NCI-H82 treated with DMSO at 0.1 percent for 48 hours (cell line): ENCODE results near the gene CACNA1A.
"Not testable (repeated sequence)": the region's sequence is repeated elsewhere in the genome, so short reads cannot be mapped to it uniquely, and the experiment has no call there.

ENCODE experiments used
- DNase-seq: peaks from one replicate; lab custom pipeline; 2025; ENCODE audit not compliant: unreplicated experiment; lab: John Stamatoyannopoulos, UW

The CACNA1A gene

DNA sequence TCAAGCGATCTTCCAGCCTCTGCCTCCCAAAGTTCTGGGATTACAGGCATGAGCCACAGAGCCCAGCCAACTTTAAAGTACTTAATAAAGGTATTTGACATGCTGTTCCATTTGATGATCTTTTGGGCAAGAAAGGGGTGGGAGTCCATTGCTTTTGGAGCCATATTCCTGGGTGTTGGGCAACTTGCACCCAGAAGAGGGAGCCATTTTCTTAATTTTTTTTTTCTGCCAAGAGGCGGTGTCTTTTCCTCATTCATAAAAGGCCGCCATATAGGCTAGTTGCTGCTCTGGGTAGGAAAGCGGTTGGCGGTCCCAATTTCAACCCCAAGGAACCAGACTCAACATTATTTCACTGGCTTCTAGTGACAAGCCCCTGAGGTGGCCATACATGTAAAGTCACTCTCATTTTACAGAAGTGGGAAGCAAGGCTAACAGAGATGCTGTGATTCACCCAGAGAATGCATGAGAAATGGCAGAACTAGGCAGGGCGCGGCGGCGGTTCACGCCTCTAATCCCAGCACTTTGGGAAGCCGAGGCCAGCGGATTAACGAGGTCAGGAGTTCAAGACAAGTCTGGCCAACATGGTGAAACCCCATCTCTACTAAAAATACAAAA is 139.6 kb downstream of the CACNA1A start:
- DNase-seq, result peak; percentile 10

DNA sequence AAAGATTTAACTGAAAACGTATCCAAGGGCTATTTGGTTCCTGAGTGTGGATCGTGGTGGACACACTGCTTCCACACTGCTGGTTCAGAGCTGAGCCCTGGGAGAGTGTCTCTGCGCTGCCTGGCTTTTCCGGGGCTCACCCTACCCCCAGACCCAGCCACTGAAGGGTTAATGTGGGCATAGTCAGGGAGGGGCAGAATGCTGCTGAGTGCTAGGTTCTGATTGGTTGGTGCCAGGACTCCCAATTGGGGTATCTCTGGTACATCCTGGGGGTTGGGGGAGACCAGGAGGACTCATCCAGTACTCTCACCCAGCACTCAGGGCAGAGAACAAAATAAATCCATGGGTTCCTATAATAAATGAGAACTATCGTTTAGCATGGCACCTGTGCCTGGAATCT is 142.3 kb downstream of the CACNA1A start:
- DNase-seq, result no peak

DNA sequence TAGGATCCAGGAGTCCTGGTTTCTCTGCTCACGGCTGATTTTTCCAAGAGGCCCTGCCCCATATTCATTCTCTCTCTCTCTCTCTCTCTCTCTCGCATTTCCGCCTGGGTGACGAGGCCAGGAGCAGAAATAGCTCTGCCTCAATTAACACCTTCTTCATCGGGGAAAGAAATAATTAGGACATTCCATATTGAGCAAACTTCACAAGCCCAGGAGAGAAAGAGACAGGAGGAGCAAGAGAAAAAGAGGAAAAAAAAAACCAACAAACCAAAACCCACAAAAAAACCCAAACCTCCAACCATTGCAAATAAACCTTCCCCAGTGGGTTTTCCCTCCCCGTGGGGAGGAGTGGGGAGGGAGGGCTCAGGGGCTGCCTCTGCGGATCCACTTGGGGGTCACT is 143.0 kb downstream of the CACNA1A start:
- no peak for DNase-seq

DNA sequence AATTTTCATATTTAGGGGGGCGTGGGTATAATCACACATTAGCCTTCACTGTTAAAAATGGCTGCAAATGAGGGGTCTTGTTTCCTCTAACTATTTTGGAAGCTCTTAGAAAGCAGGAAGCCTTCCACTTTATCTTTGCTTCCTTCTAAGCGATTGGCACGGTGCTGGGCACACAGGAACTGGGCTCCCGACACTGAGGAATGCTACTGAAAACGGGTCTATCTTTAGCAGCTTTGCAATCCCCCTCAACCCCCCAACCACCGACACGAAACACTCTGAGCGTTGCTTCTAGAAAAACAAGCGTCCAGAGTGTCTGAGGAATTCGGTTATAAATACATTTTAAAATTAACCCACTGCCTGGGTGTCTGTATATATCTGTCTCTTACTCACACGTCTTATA is 143.6 kb downstream of the CACNA1A start:
- no peak for DNase-seq

DNA sequence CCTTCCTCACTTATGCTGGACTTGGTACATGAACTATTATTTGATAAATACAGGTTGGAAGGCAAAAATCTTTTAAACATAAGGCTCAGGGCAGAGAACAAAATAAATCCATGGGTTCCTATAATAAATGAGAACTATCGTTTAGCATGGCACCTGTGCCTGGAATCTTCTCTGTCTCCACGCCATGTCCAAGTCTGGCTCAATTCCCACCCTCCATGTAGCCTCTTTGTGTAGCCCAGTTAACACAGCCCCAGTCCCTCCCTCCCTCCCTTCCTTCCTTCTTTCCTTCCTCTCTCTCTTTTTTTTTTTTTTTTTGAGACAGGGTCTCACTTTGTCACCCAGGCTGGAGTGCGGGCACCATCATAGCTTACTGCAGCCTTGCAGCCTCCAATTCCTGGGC is 144.6 kb downstream of the CACNA1A start:
- not testable (repeated sequence) for DNase-seq

DNA sequence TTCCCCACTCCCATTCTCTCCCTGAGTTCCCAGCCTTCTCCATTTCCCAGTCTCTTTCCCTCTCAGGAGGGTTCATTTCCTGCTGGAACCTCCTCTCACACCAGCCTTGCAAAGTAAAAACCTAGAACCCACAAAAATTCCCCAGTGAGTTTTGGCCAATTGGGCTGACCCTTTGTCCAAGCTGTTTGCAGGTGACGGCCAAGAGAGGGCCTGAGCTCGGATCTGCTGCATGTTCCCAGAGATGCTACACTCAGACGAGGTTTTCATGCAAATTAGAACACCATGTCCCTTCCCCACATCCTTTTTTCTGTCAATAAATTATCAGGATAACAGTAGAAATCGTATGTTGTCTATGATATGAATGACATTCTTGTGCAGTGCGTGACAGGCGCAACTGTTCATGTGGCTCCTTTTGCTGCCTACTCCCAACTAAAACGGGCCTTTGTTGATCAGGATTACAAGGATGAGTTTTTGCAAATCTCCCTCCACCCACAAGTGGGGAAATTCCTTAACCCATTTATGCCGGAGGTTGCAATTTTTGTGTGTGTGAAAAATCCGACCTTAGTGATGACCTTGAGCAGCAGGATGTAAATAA is 149.5 kb downstream of the CACNA1A start:
- DNase-seq, result no peak

DNA sequence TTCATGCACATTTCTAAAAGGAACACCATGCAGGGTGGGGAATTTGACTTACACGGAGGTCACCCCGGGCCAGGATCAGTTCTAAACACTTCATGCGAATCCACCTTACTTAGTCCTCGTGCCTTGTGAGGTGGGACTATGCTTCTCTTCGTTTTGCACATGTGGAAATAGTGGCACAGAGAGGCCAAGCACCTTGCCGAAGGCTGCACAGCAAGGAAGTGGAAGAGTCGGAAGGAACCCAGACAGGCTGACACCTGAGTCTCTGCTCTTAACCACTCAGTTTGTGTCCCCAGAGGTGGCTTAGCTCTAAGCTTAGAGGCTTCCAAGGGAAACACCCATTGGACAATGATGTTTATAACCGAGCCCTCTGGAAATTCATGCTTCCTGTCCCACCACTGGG is 150.1 kb downstream of the CACNA1A start:
- no peak for DNase-seq

DNA sequence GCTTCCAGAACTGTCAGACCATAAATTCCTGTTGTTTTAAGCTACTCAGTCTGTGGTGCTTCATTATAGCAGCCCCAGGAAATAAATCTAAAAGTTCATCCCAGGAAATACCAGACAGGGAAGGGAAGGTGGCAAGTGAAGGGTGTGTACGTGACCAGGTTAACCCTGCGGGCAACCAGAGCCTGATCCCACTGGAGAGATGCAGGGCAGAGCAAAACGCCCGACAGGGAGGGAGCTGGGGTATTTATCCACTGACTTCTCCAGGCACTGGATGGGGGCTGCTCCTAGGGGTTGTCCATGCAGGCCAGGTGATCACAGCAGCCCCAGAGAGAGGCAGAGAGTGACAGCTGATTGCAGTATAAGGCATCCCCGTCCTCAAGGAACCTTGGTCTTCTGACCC is 150.9 kb downstream of the CACNA1A start:
- DNase-seq, result no peak

DNA sequence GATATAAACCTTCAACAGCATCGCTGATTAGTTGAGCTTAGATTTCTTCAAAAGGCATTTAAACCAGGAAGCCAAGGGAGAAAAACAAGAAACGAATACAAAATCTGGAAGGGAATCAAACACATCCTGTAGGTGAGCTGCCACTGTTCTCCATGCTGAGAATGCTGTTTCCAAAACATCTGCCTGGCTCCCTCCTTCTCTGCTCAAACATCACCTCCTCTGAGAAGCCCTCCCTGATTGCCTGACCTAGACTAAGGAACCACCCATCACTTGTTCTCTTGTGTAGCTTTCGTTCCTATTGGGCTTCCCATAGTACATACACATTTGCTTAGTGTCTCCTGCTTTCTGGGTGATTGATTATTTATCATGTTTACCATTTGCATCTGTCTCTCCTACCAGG is 152.7 kb downstream of the CACNA1A start:
- no peak for DNase-seq

DNA sequence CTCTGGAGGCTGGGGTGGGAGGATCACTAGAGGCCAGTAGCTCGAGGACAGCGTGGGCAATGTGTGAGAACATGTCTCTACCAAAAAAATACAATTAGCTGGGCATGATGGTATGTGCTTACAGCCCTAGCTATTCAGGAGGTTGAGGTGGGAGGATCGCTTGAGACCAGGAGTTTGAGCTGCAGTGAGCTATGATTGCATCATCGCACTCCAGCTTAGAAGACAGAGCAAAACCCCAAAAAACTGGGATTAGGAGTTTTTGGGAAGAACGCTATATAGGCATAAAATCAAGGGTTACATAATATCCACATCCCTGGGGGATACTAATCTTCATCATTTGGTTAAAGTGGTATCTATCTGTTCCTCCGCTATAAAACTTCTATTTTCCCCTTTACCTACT is 155.5 kb downstream of the CACNA1A start:
- DNase-seq, result no peak

DNA sequence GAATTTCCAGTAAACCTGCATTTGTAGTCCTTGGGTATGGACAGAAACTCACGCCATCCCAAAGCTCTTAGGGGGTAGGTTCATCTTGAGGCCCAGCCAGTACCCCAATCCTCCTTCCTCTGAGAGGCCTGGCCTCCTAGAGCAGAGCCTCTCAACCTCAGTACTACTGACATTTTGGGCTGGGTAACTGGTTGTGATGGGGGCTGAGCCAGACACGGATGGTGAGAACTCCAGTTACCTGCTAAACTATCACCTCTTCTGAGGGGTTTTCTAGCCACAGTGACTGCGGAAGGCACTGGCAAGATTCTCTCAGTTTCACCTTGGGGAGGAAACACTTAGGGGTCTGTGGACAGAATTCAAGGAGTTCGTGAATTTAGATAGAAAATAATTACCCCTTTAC is 156.2 kb downstream of the CACNA1A start:
- no peak for DNase-seq

DNA sequence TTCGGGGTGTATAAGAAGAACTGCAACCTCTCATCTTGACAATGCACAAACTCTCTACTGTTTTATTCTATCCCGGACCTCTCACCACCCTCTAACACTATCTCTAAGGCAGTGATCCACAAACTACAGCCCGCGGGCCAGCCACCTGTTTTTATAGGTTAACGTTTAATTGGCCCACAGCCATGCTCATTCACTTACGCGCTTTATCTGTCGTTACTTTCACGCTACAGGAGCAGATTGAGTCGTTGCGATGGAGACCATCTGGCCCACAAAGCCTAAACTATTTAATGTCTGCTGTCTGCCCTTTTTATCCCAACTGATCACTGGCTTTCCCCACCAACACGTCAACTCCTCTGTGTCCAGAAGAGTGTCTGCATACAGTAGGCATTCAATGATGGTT is 158.9 kb downstream of the CACNA1A start:
- DNase-seq, result no peak

DNA sequence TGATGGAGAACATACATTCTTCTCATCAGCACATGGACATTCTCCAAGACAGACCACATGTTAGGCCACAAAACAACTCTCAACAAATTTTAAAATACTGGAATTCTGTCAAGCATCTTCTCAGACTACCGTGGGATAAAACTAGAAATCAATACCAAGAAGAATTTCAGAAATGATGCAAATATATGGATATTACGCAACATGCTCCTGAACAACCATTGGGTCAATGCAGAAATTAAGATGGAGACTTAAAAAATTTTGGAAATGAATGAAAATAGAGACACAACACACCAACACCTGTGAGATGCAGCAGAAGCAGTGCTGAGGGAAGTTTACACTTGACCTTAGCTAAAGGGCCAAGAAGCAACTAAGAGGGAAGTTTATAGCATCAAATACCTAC is 162.8 kb downstream of the CACNA1A start:
- DNase-seq, result no peak

DNA sequence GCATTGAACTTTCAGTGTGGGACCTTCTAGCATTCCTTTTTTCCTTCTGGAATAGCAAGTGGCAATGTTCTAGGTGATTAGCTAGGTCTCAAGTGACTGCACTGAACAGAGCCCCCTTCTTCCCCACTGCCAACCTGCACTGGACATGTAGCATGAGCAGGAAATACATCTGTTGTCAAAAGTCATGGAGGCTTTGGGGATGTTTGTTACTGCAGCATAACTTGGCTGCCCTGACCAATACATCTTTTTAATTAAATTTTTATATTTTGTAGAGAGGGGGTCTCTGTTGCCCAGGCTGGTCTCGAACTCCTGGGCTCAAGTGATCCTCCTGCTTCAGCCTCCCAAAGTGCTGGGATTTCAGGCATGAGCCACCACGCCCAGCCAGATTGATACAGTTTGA is 163.6 kb downstream of the CACNA1A start:
- DNase-seq, result no peak

DNA sequence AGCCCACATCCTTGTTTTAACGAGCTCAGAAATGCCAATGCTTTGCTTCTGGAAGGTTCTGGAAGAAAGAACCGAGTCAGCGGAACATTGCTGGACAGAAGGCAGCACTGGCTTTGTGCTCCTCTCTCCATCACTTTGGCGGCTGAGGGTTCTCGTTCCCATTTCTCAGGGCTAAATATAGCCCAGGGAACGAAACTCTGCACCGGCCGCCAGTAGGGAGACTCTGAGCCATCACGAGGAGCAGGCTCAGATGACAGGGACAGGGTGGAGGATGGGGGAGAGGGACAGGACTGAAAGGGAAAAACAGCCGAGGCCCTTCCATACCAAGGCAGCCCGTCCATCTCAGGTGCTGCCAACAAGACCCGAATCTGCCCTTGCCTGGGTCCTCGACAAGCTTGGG is 166.4 kb downstream of the CACNA1A start:
- no peak for DNase-seq

DNA sequence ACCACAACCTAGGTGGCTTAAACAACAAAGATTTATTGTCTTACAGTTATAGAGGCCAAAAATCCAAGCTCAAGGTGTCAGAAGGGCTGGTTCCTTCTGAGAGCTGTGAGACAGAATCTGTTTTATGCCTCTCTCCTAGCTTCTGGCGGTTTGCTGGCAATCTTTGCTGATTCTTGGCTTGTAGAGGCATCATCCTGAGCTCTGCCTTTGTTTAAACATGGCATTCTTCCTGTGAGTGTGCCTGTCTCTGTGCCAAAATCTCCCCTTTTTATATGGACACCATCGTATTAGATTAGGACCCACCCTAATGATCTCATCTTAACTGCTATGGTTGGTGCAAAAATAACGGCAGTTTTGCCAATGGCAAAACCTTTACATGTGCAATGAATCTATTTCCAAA is 169.1 kb downstream of the CACNA1A start:
- no peak for DNase-seq

DNA sequence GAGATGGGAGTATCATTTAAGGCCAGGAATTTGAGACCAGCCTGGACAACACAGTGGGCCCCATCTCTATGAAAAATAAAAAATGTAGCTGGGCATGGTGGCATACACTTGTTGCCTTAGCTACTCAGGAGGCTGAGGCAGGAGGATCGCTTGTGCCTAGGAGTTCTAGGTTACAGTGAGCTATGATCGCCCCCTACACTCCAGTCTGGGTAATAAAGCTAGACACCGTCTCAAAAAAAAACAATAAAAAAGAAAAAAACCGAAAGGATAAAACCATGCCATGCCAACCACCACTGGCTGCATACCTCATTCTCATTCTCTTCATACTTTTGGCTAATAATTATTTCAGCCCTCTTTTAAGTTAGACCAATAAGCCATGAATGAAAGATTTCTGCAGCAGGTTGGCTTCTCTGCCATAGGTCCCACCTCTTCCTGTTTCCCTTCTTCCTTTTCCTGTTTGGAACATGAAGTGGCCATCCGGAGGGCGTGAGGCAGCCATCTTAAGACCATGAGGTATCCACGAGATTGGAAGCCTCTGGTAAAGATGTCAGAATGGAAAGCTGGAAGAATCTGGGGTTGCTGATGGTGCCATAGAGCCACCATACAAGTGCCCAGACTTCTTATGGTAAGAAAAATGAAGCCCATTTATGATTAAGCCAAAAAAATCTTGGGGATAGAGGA is 171.3 kb downstream of the CACNA1A start:
- DNase-seq, result no peak

DNA sequence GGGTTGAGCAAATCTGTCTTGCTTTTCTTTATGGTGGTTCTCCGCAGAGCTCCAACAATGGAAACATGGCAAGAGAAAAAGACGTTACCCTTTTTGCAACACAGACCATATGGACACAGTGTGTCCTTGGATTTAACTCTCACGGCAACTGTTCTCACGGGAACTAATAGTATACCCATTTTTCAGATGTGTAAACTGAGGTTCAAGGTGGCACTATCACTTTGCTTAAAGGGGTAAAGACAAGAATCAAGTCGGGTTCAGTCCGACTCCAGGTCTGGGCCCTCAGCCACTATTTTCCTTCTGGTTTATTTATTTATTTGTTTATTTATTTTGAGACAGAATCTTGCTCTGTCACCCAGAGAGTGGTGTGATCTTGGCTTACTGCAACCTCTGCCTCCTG is 176.0 kb downstream of the CACNA1A start:
- DNase-seq, result no peak

DNA sequence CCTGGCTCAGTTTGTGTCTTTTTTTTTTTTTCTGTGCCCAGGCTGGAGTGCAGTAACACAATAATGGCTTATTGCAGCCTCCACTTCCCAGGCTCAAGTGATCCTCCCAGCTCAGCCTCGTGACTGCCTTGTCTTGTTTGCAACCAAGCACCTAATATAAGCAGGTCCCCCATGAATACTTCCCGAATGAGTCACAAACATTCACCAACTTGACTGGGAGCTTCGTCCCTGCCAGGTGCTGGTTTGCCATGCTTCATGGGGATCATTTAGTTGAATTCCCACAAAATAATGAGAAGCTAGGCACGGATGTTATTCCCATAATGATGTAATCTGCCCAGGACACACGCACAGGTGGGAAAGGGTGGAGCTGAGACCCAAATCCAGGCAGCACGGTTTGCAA is 176.5 kb downstream of the CACNA1A start:
- no peak for DNase-seq

DNA sequence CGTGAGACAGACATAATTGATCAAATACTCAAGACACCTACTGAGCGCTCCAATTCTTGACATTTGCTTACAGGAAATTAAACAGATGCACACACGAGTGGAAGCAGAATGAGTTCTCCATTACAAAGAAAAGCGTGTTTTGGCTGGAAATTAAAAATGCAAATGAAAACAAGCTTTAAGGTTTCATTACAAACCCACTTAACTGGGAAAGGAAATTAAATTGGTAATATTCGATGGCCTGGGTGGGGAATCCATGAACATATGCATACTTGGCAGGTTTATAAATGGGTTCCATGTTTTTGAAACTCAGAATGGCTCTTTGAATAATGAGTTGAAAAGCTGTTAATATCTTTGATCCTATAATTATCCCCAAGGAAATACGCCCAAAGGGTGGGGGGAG is 178.0 kb downstream of the CACNA1A start:
- no peak for DNase-seq

DNA sequence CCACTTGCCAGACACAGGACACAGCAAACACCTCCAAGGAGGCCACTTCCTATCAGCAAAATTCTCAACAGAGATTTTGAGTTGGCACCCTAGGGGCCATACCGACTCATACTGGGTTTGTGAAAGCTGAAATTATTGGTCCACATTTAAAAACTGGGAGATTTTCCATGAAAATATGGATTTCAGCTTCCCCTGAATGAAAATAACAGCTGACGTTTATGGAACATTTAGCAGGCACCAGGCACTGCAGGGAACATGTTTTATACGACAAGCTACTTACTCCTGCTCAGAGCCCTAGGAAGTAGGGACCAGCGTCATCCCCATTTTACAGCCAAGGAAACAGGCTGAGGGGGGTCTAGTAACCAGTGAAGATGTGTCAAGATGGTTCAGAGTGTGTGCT is 186.8 kb downstream of the CACNA1A start:
- DNase-seq, result no peak

DNA sequence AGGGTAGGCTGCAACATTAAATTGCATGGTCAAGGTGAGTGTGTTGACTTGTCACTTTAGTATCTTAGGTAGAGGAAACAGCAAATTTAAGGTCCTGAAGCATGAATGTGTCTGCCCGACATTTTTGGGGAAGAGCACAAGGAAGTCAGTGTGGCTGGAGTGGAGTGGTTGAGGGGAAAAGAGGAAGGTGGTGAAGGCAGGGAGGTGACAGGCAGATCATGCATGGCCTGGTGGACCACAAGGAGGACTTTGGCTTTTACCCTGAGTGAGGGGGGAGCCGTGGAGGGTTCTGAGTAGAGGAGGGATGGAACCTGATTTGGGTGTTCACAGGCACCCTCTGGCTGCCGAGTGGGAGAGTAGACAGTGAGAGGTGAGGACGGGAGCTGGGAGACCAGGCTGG is 188.1 kb downstream of the CACNA1A start:
- no peak for DNase-seq

DNA sequence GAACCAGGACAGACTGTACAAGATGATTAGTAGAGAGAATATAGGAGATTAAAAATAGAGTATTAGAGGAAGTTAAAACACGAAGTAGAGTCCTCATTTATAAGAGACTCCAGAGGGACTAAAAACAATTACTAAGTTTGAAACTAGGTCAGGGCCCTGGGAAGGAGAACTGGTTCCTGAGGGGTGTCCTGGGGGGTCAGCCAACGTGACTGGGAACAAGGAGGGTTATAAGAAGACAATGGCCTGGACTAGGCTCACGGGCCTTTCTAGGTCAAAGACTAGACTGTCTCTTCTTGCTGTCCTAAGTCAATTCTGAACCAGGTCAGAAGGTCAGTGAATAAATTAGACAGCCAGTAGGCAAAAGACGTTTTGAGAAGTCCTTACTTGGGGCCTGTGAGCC is 190.8 kb downstream of the CACNA1A start:
- no peak for DNase-seq
